SU-DHL-6 (cell line): ENCODE measurements around the gene RAVER1.

Experiments used
- EZH2phosphoT487 ChIP-seq: fragments of 200-600 bp; sonication (generic), shearing (Covaris generic); conservative IDR thresholded peaks from 2 replicates; pipeline ENCODE4 v1.6.1; 2018; ENCODE audit warnings: mild to moderate bottlenecking, antibody characterized with exemption, low read length, moderate library complexity, mixed read lengths
- TF ChIP-seq, protein P1 (sequence below): fragments of 200-600 bp; sonication (generic); IDR thresholded peaks from one replicate; pipeline ENCODE4 v1.5.1; 2017; ENCODE audit warnings: antibody characterized with exemption, mild to moderate bottlenecking, low read length, moderate library complexity; ENCODE audit not compliant: insufficient read depth, poor library complexity, severe bottlenecking

DNA sequence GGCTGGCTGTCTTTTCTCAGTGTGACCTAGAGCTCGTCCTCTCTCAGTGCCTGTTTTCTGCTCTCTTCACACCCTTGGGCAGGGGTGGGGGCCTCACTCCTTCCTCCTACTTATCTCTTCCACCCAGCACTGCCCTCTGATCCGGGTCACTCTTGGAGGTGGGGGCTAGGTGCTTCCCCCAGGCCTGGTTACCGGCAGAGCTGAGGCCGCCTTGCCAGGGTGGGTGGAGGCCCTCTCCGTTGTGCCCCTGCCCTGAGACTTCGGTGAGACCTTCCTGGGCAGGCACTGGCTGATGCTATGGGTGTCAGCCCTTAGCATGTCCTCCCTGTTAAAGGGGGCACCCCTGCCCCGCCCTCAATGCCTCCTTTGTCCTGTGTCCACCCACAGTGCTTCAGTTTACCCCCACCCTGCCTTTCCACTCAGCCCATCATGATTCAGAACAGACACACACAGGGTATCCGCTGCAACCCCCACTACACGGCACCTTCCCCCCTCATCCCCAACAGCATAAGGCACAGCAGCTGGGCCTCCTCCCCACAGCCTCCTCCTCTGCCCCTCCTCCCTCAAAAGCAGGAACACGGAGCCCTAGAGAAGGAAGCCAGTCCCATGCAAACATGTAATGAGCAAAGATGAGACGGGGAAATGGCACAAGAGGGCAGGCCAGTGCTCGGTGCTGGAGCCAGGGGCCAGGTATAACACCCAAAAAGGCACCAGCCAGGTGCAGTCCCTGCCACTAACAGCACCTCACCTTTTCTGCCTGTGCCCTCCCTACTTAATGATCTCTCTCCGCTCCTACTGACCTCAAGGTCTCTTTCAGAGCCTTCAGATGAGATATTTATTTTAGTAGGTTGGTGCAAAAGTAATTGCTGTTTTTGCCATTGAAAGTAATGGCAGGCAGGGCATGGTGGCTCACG is 33.5 kb downstream of the RAVER1 start:
- TF ChIP-seq, protein P1, sequence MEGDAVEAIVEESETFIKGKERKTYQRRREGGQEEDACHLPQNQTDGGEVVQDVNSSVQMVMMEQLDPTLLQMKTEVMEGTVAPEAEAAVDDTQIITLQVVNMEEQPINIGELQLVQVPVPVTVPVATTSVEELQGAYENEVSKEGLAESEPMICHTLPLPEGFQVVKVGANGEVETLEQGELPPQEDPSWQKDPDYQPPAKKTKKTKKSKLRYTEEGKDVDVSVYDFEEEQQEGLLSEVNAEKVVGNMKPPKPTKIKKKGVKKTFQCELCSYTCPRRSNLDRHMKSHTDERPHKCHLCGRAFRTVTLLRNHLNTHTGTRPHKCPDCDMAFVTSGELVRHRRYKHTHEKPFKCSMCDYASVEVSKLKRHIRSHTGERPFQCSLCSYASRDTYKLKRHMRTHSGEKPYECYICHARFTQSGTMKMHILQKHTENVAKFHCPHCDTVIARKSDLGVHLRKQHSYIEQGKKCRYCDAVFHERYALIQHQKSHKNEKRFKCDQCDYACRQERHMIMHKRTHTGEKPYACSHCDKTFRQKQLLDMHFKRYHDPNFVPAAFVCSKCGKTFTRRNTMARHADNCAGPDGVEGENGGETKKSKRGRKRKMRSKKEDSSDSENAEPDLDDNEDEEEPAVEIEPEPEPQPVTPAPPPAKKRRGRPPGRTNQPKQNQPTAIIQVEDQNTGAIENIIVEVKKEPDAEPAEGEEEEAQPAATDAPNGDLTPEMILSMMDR, result no peak
- TF ChIP-seq EZH2phosphoT487, result no peak
